Pancreas (tissue), 10 donors: ENCODE results near the gene NANOG. TPM values are rescaled to one million over a fixed set of nuclear protein-coding genes. Genes with fewer than 3 reads are reported as not detected.
"Not testable (repeated sequence)": the region's sequence is repeated elsewhere in the genome, so short reads cannot be mapped to it uniquely, and the experiment has no call there.

Experiments used
- ATAC-seq, 4 donors: fragments of 200-7000 bp; cut with Tn5 transposase; one replicate each; pipeline versions ENCODE4 v1.8.0 to v1.9.1; 2020; ENCODE audit warnings: mild to moderate bottlenecking in 4 of 4, moderate library complexity in 4 of 4
- DNase-seq, 6 donors: peaks; one replicate each; pipeline ENCODE4 v3.0.0-alpha.2; 2020
- FAIRE-seq: peaks from 2 replicates; lab custom pipeline; 2012; peaks lifted over from hg19 to GRCh38; lab: Jason Lieb, UNC
- H3K27ac ChIP-seq, 4 donors: fragments of 200-600 bp; sonication (generic); 1 replicate in 3 of 4; 2 replicates in 1 of 4; pipeline versions ENCODE4 v1.5.0 to v1.8.0; 2020
- H3K27me3 ChIP-seq, 4 donors: fragments of 200-600 bp; one replicate each; pipeline ENCODE4 v1.8.0; 2021
- H3K36me3 ChIP-seq, 3 donors: fragments of 200-600 bp; sonication (generic) in 1 of 3; one replicate each; pipeline versions ENCODE4 v1.5.0 to v1.8.0; 2020 to 2021
- H3K4me1 ChIP-seq, 3 donors: fragments of 200-600 bp; one replicate each; pipeline ENCODE4 v1.8.0; 2021
- H3K4me3 ChIP-seq, 4 donors: fragments of 200-600 bp; sonication (generic) in 2 of 4; one replicate each; pipeline versions ENCODE4 v1.5.0 to v1.8.0; 2020 to 2021
- H3K9me3 ChIP-seq, 4 donors: fragments of 200-600 bp; one replicate each; pipeline ENCODE4 v1.8.0; 2021
- WGBS, 2 donors: extraction: QIAGEN DNeasy Blood & Tissue Kit; methylation state at CpG; one replicate each; pipeline ENCODE4 v1.1.7; 2013; 5-methylcytosine and 5-hydroxymethylcytosine counted together
- intact Hi-C, 3 donors: fragments of 100-400 bp; cut with DNase I; formaldehyde crosslinking; loops; one replicate each; pipeline versions ENCODE4 v1.11.1 to v1.14.2; 2022
- polyA plus RNA-seq, 2 donors: library from polyadenylated mRNA; stranded (reverse); fragments of 200-250 nt; gene quantifications; one replicate each; pipeline ENCODE4 v1.2.3, GENCODE V29; 2013
- total RNA-seq, 6 donors: library from RNA; stranded (reverse); fragmentation: NEBNext Ultra II Directional in 4 of 6; extraction: Animal tissue kit (Norgen Biotek cat#: 25700) in 4 of 6; gene quantifications; one replicate each; pipeline versions ENCODE4 v1.2.1 to v1.2.4, GENCODE V29; 2021 to 2023
- TF ChIP-seq, protein P1 (sequence below), 4 donors: fragments of 200-600 bp; sonication (generic) in 3 of 4; IDR thresholded peaks; one replicate each; pipeline versions ENCODE4 v1.5.0 to v1.8.0; 2021; ENCODE audit warnings: antibody characterized with exemption in 4 of 4
- donor health status: healthy with polysubstance abuse.
- donor health status: DM: no; HTN: no; CAD: no; lungs with moderate emphysema.
- donor health status: DM: no; HTN: no; CAD: no.
- donor health status: control.
- donor health status: control.
- donor health status: Bipolar disorder and iron deficiency.
- donor health status: DM: yes; HTN: yes; CAD: no.
- donor health status: DM: no; HTN: no; CAD: no.
- donor health status: DM: no; HTN: no; CAD: no.
- donor health status: DM: yes; HTN: yes; CAD: no.

NANOG gene
- total and polyA plus RNA-seq, 8 donors: 0.04 to 0.28 (median 0.09) TPM; not detected in 1

DNA sequence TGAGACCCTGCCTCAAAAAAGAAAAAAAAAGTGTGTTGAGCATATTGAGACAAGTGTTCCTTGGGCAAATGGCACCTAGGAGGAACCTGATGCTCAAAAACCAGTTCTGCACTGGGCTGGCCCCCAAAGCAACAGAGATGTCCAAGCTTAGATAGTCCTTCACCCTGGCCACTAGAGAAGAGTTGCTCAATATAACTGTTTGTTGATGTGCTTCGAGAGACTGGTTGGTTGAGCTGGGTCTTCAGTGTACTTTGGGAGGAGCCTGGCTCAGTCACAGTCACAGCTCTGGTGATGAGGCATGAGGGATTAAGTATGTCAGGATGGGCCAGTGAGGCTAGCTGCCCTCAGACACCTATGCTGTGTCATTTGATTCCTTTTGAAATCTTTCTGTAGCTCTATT is 45.5 kb downstream of the NANOG start:
- H3K36me3 ChIP-seq: no peaks in the 10 kb centered on the region
- FAIRE-seq (no peak), DNase-seq (no peak), ATAC-seq (no peak)
- no peaks in the 10 kb centered on the region for H3K4me1 ChIP-seq
- H3K27me3 ChIP-seq: no peaks in the 10 kb centered on the region
- no peak overlapping the region for H3K4me3 ChIP-seq
- TF ChIP-seq, protein P1, sequence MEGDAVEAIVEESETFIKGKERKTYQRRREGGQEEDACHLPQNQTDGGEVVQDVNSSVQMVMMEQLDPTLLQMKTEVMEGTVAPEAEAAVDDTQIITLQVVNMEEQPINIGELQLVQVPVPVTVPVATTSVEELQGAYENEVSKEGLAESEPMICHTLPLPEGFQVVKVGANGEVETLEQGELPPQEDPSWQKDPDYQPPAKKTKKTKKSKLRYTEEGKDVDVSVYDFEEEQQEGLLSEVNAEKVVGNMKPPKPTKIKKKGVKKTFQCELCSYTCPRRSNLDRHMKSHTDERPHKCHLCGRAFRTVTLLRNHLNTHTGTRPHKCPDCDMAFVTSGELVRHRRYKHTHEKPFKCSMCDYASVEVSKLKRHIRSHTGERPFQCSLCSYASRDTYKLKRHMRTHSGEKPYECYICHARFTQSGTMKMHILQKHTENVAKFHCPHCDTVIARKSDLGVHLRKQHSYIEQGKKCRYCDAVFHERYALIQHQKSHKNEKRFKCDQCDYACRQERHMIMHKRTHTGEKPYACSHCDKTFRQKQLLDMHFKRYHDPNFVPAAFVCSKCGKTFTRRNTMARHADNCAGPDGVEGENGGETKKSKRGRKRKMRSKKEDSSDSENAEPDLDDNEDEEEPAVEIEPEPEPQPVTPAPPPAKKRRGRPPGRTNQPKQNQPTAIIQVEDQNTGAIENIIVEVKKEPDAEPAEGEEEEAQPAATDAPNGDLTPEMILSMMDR (IDR thresholded peaks at IDR 0.05): no peak
- intact Hi-C loops: no loop called here
- H3K27ac ChIP-seq: no peak overlapping the region
- WGBS, 2 donors: 63 to 66% methylated on average over 1 of the region's 1 CpG
- H3K9me3 ChIP-seq: no peaks in the 10 kb centered on the region

DNA sequence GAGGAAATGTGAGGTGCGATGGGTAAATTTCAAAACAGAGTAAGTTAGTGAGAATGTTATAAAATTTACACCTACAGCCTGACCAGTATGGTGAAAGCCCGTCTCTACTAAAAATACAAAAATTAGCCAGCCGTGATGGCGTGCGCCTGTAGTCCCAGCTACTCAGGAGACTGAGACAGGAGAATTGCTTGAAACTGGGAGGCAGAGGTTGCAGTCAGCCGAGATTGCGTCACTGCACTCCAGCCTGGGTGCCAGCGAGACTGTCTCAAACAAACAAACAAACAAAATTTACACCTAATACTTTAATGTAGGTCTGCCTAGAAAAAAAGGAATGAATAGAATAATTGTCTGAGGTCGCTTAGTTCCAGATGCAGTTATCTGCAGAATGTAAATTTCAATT is 45.9 kb downstream of the NANOG start:
- ATAC-seq (no peak), DNase-seq (no peak), FAIRE-seq (no peak)
- WGBS, 2 donors: 77 to 78% methylated on average over 9 of the region's 9 CpGs
- no peak overlapping the region for H3K27ac ChIP-seq
- intact Hi-C loops: no loop called here
- no peaks in the 10 kb centered on the region for H3K4me1 ChIP-seq
- no peaks in the 10 kb centered on the region for H3K27me3 ChIP-seq
- H3K4me3 ChIP-seq: no peak overlapping the region
- no peaks in the 10 kb centered on the region for H3K9me3 ChIP-seq
- H3K36me3 ChIP-seq: no peaks in the 10 kb centered on the region
- TF ChIP-seq, protein P1 (IDR thresholded peaks at IDR 0.05): no peak

DNA sequence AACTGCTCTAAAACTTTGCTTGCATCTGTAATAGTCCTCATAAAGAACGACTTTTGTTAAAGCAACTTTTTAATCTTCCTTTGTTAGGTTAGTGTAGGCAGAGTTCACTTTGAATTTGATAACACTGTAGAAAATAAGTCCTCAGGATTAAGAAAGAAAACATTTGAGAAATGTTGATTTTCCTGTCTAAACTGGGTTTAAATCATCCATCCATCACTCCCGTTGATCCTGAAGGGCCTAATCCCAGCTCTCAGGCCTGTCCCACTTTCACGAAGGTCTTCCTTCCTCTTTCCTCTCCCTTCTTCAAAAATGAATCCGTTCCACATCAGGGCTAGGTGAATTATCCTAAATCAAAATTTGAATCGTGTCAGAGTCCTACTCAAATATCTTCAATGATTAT is 46.6 kb downstream of the NANOG start:
- WGBS, 2 donors: 46 to 53% methylated on average over 5 of the region's 5 CpGs
- Histone ChIP-seq H3K36me3 (no peaks in the 10 kb centered on the region), H3K9me3 (no peaks in the 10 kb centered on the region), H3K4me1 (no peaks in the 10 kb centered on the region), H3K27me3 (no peaks in the 10 kb centered on the region), H3K4me3 (no peak overlapping the region), H3K27ac (no peak overlapping the region)
- intact Hi-C loops: no loop called here
- FAIRE-seq (no peak), DNase-seq (no peak), ATAC-seq (no peak)
- TF ChIP-seq, protein P1 (IDR thresholded peaks at IDR 0.05): no peak

DNA sequence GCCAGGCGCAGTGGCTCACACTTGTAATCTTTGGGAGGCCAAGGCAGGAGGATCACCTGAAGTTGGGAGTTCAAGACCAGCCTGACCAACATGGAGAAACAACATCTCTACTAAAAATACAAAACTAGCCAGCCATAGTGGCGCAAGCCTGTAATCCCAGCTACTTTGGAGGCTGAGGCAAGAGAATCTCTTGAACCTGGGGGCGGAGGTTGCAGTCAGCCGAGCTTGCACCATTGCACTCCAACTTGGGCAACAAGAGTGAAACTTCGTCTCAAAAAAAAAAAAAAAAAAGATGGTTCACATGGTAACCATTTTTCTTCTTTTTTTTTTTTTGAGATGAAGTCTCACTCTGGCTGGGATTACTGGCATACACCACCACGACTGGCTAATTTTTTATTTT is 48.2 kb downstream of the NANOG start:
- ATAC-seq (no peak), DNase-seq (no peak), FAIRE-seq (no peak)
- no peak overlapping the region for H3K4me3 ChIP-seq
- no peaks in the 10 kb centered on the region for H3K36me3 ChIP-seq
- H3K27me3 ChIP-seq: no peaks in the 10 kb centered on the region
- intact Hi-C loops: no loop called here
- H3K27ac ChIP-seq: no peak overlapping the region
- H3K4me1 ChIP-seq: no peaks in the 10 kb centered on the region
- 77 to 91% methylated on average over 6 of the region's 6 CpGs for WGBS, 2 donors
- TF ChIP-seq, protein P1 (IDR thresholded peaks at IDR 0.05): no peak
- no peaks in the 10 kb centered on the region for H3K9me3 ChIP-seq

DNA sequence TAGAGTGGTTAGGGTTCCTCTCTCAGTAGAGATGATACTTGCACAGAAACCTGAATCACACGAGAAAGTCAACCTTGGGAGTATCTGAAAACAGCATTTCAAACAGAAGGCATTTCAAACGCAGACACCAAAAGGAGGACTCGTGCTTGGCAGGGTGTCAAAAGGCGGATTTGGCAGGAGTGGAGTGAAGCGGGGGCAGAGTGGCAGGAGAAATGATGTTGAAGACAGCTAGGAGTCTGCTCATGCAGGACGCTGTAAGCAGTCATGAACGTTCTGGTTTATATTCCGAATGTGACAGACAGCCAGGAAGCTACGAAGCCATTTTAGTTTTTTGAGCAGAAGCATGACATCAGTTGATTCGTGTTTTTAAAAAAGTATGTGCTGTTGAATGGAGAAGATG is 50.0 kb downstream of the NANOG start:
- not testable (repeated sequence) for FAIRE-seq

DNA sequence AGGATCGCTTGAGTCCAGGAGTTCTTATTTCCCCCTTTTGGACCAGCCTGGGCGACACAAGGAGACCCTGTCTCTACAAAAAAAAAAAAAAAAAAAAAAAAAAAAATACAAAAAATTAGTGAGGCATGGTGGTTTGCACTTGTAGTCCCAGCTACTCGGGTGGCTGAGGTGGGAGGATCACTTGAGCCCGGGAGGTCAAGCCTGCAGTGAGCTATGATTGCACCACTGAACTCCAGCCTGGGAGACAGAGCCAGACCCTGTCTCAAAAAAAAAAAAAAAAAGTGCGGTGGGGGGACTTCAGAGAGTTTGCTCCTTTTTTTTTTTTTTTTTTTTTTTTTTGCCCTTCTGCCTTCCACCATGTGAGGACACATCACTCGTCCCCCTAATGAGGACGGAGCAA is 50.6 kb downstream of the NANOG start:
- DNase-seq, H3K9me3 ChIP-seq, ATAC-seq, FAIRE-seq, H3K36me3 ChIP-seq, H3K27ac ChIP-seq, intact Hi-C loops, H3K4me3 ChIP-seq, H3K27me3 ChIP-seq, H3K4me1 ChIP-seq: not testable (repeated sequence)
- WGBS, 2 donors: 89 to 95% methylated on average over 6 to 7 of the region's 7 CpGs

More for the DNA sequence above, 50.0 kb downstream of the NANOG start:
- DNase-seq: peak in 1 of 6 donors; percentile 32
- H3K4me1 ChIP-seq, H3K36me3 ChIP-seq, H3K4me3 ChIP-seq, H3K27me3 ChIP-seq, H3K27ac ChIP-seq, intact Hi-C loops, ATAC-seq, H3K9me3 ChIP-seq: not testable (repeated sequence)
- WGBS, 2 donors: 60 to 68% methylated on average over 6 to 8 of the region's 10 CpGs

DNA sequence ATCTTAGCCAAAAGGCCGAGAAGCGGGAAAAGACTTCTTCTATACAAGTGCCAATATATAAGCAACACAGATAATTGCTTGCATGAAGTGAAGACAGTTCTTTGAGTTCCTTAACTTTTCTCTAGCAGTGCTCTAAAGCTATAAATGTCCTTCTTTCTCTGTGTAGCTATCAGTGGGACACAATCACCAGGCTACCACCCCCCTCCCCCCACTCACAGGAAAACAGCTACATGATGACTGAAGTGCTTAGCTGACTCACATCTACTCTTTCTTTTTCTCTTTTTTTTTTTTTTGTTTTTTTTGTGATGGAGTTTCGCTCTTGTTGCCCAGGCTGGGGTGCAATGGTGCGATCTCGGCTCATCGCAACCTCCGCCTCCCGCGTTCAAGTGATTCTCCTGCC is 53.2 kb downstream of the NANOG start:
- WGBS, 2 donors: 96 to 98% methylated on average over 9 of the region's 9 CpGs
- ATAC-seq, FAIRE-seq, H3K4me3 ChIP-seq, H3K27ac ChIP-seq, DNase-seq, H3K36me3 ChIP-seq, H3K27me3 ChIP-seq, H3K9me3 ChIP-seq, intact Hi-C loops, H3K4me1 ChIP-seq: not testable (repeated sequence)

DNA sequence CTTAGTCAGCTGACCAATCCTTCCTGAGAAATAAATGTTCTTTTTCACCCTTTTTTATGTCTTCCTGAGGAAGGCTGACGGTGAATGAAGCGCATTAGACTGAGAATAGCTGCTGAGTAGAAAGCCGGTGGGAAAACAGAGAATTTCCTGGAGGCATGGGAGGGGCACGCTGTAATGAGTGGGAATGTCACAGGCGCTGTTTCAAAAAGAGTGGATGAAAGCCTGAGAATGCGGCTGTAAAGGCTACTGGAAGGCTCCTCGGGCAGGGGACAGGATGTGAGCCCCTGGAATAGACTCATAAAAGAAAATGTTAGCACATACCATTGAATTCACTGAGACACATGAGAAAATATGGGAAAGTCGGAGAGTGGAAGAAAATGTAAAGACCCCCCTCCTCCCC is 53.9 kb downstream of the NANOG start:
- H3K36me3 ChIP-seq, DNase-seq, intact Hi-C loops, H3K9me3 ChIP-seq, H3K4me3 ChIP-seq, H3K27me3 ChIP-seq, H3K4me1 ChIP-seq, FAIRE-seq, H3K27ac ChIP-seq: not testable (repeated sequence)
- WGBS, 2 donors: 57 to 58% methylated on average over 5 of the region's 8 CpGs
- ATAC-seq: peak in 2 of 4 donors; percentile 15 to 18

DNA sequence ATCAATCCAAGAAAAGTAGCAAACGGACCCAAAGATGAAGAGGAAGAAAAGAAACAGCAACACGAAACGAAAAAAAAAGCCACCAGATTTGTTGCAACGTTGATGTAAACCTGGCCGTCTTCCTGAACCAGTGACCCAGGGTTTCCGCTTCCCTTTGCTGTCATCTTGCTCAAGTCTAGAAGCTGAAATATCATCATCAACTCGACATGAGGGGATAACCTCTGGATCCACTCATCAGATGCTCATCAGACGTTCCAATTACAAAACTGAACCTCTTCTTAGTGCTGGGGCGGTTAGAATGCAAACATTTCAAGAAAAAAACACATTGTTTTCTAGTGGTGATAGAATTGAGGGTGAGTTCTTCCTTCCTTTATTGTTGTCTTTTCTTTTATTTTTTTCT is 54.4 kb downstream of the NANOG start:
- FAIRE-seq: peak; percentile 41
- H3K27me3 ChIP-seq, DNase-seq, intact Hi-C loops, H3K27ac ChIP-seq, H3K36me3 ChIP-seq, H3K4me1 ChIP-seq, H3K4me3 ChIP-seq, H3K9me3 ChIP-seq: not testable (repeated sequence)
- ATAC-seq: peak in 2 of 4 donors; percentile 24 to 47
- WGBS, 2 donors: 39 to 70% methylated on average over 3 of the region's 9 CpGs
